Activated naive CD4-positive, alpha-beta T cell treated with anti-CD3 and anti-CD28 coated beads, Interleukin-2, amount 50 U/mL, for 16 hours (primary cell): ENCODE measurements around the gene PIK3R6.
A peak's percentile ranks its signal among the peaks of the same experiment; 100 is the strongest.

Experiments
- DNase-seq: peaks from one replicate; pipeline ENCODE4 v3.0.0-alpha.2; 2020

The PIK3R6 gene

GRCh38 chr17:8893621-8894201 lies 26.2 kb upstream of the PIK3R6 start:
- DNase-seq: no peak

GRCh38 chr17:8893059-8893458 lies 25.6 kb upstream of the PIK3R6 start:
- no peak for DNase-seq

GRCh38 chr17:8892338-8892690 lies 24.8 kb upstream of the PIK3R6 start:
- DNase-seq: no peak

DNA sequence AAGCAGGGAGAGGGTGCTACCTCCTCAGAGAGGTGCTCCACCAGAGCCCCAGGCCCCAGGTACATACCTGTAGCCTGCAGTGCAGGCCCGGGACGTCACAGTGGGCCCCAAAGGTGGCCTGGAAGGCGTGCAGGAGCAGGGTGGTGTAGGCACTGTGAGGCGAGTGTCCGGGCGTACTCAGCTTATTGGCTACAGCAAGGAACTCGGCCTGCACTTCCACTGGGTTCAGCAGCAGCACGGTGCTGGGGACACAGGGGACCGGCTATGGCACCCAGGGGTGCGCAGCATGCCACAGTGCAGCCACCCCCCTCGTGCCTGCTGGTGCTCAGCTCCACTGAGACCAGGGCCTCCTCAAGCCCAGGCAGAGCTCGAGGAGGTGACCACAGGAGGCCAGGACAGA lies 23.2 kb upstream of the PIK3R6 start:
- DNase-seq: no peak

DNA sequence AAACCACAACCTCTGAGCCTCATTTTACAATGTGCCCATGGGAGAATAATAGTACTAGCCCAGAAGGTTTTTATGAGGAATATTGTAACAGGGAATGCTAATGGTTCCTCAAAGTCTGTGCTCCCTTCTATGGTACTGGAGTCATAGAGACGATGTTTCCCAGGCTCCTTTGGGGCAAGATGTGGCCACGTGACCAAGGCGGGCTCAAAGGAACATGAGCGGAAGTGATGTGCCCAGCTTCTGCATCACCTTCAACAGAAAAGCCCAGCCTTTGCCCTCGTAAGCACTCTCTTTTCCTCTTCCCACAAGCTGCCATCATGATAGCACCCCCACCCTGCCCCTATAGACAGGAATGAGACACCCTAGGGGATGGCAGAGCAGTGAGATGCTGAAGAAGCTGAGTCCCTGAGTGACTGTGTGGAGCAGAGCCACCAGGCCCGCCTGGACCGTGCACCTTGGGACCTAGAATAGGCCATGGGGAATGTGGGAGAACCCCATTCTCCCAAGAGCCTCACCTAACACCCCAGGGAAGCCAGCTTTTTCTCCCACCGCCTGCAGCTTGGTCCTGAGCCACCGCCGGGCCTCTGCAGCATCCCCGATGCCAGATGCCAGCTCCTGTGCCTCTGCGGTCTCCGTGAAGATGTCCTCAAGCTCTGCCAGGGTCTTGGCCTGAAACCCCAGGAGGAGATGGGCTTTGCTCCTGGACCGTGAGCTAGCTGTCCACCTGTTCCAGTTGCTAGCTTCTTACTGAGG lies 22.2 kb upstream of the PIK3R6 start:
- DNase-seq: no peak

DNA sequence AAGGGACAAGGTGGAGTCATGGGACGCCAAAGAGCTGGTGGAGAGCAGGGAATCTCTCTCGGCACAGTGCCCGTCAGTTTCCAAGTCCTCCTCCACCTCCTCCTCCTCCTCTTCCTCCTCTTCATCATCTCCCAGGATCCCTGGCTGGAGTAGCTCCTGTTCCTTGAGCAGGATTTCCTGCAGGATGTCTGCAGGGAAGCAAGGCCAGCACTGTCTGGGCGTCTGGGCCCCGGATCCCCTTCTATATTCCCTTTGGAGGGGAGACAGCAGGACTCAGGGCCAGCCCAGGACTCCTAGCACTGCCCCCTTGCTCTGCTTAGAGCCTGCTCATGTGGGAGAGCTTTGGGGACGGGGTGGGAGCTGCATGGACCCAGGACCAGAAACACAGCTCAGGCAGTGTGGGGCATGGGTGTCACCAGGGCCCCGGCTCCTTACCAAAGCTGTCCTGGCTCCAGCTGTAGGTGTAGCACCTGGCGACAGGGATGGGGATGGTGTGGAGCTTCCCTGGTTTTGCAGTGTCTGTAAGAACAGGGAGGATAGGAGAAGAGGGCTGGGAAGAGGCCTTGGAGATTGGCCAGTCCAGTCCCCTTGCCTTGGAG lies 21.3 kb upstream of the PIK3R6 start:
- no peak for DNase-seq

- DNase-seq: no peak
Measured at GRCh38 chr17:8887834-8888703, 20.6 kb upstream of the PIK3R6 start.

DNA sequence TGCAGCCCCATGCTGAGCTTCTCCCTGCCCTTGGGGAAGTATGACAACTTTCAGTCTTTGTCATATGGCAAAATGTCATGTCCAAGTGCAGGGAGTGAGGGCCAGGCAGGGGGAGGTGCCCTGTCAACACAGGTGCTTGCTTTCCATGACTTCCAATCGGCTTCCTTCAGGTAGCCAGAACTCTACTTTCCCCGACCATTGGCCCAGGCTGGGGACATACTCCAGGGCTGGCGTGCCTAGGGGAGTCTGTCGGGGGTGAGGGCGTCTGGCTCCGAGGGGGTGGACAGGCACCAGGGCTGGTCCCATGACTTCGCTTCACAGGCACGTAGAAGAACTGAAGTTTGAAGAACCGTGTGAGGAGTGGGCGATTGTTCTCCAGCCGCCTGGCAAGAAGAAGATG lies 19.8 kb upstream of the PIK3R6 start:
- no peak for DNase-seq

GRCh38 chr17:8885967-8886684 lies 18.7 kb upstream of the PIK3R6 start:
- DNase-seq: no peak

GRCh38 chr17:8885163-8885966 lies 17.9 kb upstream of the PIK3R6 start:
- peak; percentile 25 for DNase-seq

DNA sequence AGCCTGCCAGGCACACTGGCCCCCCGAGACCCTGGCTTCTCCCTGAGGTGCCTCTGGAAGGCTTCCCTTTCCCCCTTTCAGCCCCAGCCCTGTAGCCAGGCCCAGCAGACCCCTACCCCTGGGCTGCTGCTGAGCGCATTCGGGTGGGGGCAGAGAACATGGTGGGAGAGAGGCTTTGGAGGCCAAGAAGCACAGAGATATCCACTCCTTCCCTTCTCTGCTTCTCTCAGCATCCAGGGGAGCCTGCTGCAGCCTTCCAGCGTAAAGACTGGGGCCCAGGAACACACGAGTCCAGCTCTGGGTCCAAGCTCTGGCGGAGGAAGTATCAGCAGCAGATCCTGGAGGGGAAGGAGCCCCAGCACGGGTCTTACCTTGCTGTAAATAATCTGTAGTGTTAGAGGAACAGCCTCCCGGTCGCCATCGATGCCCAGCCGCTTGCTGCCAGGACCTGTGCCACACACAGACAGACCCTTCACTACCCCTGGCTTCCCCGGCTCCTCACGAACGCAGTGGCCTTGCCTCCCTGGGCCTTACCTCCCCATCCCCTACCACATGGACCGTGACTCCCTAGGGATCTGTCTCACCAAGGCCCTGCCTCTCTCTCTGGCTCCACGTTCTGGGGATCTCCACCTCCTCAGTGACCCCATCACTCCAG lies 17.0 kb upstream of the PIK3R6 start:
- DNase-seq: no peak

- DNase-seq: no peak
Measured at GRCh38 chr17:8883353-8883752, 15.9 kb upstream of the PIK3R6 start.

GRCh38 chr17:8881606-8882005 lies 14.1 kb upstream of the PIK3R6 start:
- no peak for DNase-seq

GRCh38 chr17:8880466-8880865 lies 13.0 kb upstream of the PIK3R6 start:
- DNase-seq: no peak

DNA sequence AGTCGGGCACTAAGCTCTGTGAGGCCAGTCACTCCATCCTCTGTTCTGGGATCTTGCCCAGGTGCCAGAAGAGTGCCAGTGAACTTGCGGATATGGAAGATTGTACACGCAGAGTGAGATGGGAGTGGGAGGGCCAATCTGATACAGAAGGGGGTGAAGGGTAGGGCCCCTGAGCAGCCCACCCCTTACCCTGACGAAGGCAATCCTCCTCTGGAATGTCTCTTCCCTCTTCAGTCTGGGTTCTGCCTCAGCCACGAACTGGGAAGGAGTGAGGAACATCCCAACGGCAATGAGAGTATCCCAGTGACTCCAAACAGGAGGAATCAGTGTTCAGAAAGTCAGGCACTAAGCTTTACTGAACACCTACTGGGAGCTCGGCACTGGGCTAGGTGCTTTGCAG lies 11.9 kb upstream of the PIK3R6 start:
- DNase-seq: no peak

GRCh38 chr17:8877984-8878383 lies 10.5 kb upstream of the PIK3R6 start:
- no peak for DNase-seq

DNA sequence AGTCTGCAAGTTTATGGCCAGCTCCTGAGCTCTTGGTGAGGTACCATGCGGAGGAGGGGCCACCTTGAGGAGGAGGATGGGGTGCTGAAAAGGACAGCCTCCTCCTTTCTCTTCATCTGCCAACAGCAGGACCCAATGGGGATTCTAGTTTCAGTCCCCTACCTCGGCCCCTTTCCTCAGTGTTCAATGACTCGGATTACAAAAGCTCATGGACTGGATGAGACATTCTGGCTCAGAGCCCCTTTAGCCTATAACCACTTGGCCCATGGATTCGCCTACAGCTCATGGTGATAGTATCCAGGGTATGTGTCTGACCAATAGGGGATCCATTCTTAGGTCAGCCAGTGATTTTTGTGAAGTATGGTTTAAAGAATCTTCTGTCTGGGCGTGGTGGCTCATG lies 8.5 kb upstream of the PIK3R6 start:
- no peak for DNase-seq

GRCh38 chr17:8875436-8875835 lies 8.0 kb upstream of the PIK3R6 start:
- DNase-seq: no peak

- DNase-seq: no peak
Measured at GRCh38 chr17:8873801-8874715, 6.6 kb upstream of the PIK3R6 start.

DNA sequence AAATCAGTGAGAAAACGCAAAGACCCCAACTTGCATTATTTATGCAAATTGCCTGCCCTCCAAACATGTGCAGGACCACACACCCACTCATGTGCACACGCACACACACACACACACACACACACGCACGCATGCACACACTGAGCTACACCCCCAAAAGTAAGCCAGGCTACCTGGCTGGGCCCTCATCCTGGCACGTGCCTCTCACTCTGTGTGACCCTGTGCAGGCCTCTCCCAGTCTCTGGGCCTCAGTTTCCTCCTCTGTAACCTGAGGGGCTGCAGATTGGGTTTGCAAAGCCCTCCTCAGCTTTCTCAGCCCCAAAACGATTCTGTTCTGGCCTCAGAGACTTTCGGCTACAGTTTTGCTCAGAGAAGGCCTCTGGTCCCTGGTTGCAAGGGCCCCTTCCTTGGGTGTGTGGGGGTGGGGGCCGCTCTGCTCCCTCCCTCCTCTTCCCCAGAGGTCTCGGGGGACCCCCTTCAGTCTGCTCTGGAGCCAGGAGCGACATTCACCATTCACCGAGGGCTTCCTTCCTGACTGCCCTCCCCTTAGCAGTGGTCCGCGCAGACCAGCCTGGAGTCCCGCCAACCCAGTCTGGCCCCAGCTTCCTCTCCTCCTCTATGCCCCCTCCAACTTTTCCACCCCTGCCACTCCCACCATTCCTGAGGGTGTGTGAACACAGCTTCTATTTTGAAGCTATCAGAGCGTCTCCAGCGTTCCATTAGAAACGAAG lies 5.4 kb upstream of the PIK3R6 start:
- DNase-seq: no peak
